ENCODE data around the gene KIF23.

DNA sequence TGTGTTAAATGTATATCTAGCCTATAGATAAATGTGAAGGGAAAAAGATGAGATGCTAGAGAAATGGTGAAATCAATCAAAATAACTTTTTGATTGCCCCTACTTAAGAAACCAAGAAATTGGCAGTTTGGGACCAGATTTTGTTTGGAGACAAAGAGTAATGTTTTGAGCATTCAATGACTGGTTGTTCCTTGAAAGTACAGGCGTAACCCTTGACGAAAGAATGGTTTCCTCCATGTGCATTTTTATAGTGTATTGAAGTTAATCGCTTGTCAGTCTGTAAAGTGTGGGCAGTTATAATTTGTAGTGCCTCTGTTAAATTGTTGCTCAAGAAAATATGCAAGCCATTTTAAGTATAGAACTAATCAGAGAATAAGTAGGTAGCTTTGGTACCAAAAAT, 1.2 kb downstream of the KIF23 start:
- TF ChIP-seq FOXM1 (IDR thresholded peaks at IDR 0.05; ENCODE audit: low read depth) = no peak
- TF ChIP-seq, protein P1, sequence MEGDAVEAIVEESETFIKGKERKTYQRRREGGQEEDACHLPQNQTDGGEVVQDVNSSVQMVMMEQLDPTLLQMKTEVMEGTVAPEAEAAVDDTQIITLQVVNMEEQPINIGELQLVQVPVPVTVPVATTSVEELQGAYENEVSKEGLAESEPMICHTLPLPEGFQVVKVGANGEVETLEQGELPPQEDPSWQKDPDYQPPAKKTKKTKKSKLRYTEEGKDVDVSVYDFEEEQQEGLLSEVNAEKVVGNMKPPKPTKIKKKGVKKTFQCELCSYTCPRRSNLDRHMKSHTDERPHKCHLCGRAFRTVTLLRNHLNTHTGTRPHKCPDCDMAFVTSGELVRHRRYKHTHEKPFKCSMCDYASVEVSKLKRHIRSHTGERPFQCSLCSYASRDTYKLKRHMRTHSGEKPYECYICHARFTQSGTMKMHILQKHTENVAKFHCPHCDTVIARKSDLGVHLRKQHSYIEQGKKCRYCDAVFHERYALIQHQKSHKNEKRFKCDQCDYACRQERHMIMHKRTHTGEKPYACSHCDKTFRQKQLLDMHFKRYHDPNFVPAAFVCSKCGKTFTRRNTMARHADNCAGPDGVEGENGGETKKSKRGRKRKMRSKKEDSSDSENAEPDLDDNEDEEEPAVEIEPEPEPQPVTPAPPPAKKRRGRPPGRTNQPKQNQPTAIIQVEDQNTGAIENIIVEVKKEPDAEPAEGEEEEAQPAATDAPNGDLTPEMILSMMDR (IDR thresholded peaks at IDR 0.05) = no peak
- TF ChIP-seq EZH2phosphoT487 (IDR thresholded peaks at IDR 0.05; ENCODE audit: borderline replicate concordance, low read depth) = no peak
- no peak for TF ChIP-seq SMC3 (IDR thresholded peaks at IDR 0.05; ENCODE audit: low read depth, low read length)
- no peak for TF ChIP-seq RAD21 (IDR thresholded peaks at IDR 0.05; ENCODE audit: low read length)
- no peak for TF ChIP-seq POLR2AphosphoS5 (IDR thresholded peaks at IDR 0.05; ENCODE audit: low read depth, low read length)
- TF ChIP-seq, protein P2, sequence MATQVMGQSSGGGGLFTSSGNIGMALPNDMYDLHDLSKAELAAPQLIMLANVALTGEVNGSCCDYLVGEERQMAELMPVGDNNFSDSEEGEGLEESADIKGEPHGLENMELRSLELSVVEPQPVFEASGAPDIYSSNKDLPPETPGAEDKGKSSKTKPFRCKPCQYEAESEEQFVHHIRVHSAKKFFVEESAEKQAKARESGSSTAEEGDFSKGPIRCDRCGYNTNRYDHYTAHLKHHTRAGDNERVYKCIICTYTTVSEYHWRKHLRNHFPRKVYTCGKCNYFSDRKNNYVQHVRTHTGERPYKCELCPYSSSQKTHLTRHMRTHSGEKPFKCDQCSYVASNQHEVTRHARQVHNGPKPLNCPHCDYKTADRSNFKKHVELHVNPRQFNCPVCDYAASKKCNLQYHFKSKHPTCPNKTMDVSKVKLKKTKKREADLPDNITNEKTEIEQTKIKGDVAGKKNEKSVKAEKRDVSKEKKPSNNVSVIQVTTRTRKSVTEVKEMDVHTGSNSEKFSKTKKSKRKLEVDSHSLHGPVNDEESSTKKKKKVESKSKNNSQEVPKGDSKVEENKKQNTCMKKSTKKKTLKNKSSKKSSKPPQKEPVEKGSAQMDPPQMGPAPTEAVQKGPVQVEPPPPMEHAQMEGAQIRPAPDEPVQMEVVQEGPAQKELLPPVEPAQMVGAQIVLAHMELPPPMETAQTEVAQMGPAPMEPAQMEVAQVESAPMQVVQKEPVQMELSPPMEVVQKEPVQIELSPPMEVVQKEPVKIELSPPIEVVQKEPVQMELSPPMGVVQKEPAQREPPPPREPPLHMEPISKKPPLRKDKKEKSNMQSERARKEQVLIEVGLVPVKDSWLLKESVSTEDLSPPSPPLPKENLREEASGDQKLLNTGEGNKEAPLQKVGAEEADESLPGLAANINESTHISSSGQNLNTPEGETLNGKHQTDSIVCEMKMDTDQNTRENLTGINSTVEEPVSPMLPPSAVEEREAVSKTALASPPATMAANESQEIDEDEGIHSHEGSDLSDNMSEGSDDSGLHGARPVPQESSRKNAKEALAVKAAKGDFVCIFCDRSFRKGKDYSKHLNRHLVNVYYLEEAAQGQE (IDR thresholded peaks at IDR 0.05; ENCODE audit: low read depth, low read length) = no peak
- TF ChIP-seq TAF1 (IDR thresholded peaks at IDR 0.05; ENCODE audit: borderline replicate concordance, low read depth, low read length) = no peak
- no peak for TF ChIP-seq YY1 (IDR thresholded peaks at IDR 0.05; ENCODE audit: low read depth)
